GM12873 (cell line): ENCODE measurements around the gene CRYAB.

Experiments
- TF ChIP-seq, protein P1 (sequence below): IDR thresholded peaks from 2 replicates; pipeline ENCODE4 v1.5.1; 2012; ENCODE audit warnings: low read depth, mild to moderate bottlenecking, moderate library complexity, low read length, control low read depth; ENCODE audit not compliant: insufficient read depth; ENCODE audit errors: missing control alignments

The CRYAB gene

DNA sequence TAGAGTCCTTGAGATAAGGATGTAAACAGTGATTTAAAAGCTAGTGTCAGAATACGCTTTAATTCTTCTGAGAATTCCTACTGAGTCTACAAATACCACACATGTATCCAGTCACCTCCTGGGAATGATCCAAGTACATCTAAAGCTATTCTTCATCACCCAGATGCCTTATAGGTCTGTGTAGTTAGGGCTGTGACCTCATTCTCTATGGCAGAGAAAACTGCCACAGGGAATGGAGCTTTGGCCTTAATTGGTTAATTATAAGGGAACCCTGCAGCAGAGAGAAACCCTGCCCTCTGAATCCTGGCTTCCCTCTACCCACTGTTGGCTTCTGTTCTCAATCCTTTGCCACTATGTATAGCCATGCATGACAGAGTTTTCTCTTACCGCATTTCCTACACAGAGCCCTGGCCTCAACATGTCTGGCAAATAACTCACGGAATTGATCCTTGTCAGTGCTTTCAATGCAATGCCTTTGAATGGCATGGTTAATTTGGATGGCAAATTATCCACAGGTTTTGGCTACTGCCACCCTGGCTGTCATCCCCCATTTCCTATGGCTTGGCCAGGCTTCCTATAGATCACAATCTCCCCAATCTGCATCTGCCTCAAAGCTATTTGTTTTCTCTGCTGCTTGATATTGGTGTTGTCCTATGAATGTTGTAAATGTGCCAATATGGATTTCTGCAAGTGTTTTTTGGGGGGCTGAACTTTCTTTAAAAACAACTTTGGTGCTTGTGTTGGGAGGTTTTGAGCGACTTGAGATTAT, 28.4 kb upstream of the CRYAB start:
- TF ChIP-seq, protein P1, sequence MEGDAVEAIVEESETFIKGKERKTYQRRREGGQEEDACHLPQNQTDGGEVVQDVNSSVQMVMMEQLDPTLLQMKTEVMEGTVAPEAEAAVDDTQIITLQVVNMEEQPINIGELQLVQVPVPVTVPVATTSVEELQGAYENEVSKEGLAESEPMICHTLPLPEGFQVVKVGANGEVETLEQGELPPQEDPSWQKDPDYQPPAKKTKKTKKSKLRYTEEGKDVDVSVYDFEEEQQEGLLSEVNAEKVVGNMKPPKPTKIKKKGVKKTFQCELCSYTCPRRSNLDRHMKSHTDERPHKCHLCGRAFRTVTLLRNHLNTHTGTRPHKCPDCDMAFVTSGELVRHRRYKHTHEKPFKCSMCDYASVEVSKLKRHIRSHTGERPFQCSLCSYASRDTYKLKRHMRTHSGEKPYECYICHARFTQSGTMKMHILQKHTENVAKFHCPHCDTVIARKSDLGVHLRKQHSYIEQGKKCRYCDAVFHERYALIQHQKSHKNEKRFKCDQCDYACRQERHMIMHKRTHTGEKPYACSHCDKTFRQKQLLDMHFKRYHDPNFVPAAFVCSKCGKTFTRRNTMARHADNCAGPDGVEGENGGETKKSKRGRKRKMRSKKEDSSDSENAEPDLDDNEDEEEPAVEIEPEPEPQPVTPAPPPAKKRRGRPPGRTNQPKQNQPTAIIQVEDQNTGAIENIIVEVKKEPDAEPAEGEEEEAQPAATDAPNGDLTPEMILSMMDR = no peak

GRCh38 chr11:111938687-111939160, 27.2 kb upstream of the CRYAB start:
- TF ChIP-seq, protein P1 = no peak

DNA sequence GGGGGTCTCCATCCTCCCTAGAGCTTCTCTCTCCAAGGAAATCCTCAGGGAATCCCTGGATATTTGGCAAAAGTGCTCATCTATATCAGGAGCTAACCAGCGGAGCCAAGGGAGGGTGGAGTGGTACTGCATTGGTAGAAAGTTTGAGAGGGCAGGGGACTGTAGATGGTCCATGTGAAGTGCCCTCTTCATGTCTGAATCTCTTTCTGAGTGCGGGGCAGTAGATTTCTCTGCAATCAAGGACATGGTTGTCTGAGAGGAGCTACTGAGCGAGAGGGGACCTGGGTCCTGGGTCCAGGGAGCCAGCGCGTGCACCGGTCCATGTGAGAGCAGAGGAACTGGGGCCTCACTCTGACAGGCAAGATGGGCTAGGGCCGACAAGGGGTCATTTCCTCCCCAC, 26.3 kb upstream of the CRYAB start:
- TF ChIP-seq, protein P1 = no peak

DNA sequence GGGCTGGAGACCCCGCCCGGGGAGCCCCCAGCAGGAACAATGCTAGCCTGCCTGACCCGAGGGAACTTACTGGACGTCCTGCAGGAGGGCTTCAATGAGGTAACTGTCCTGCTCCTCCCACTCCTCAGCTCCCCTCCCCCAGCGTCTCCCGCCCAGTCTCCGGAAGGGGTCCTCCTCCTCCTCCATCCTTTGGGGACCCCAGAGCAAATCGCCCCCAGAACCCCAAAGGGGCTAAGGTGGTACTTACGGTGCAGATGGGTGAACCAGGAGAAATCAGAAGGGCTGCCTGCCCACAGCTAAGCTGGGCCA, 25.8 kb upstream of the CRYAB start:
- TF ChIP-seq, protein P1 = no peak

- TF ChIP-seq, protein P1 = no peak
These were observed 24.5 kb upstream of the CRYAB start for GRCh38 chr11:111936040-111936540.

DNA sequence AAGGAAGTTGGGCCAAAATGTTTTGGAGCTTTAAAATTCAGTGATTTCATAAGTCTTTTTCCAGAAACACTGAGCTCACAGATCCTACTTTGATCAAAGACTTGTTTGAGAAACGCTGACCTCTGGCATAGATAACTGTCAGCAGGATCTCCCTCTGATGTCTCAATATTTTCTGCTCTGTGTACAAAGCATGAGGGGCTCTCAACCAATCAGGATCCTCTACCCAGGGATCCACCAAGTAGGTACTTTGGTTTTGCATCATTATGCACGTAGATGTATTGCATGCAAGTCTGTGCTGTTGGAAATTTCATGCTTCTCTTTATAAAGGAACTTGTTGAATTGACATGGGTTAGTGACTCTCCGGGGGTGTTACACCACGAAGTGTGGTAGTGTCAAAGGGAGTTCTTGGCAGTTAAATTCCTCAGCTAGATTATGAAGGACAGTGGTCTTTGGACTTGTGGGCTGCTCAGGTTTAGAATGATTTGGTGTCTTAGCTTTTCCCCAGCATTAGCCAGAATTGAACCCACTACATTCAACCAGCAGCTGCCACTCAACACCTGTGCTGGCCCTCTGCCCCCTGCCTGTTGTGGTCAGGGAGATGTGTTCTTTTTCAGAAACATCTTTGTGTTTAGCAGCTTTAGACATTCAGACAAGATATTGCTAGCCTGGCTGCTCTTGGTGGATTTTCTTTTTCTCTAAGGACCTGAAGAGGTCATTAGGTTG, 23.9 kb upstream of the CRYAB start:
- TF ChIP-seq, protein P1 = no peak

- TF ChIP-seq, protein P1 = no peak
These were observed 22.7 kb upstream of the CRYAB start for GRCh38 chr11:111934306-111934705.
